Measurements from ENCODE around the gene CCDC92B.
"Not testable (repeated sequence)": the region's sequence is repeated elsewhere in the genome, so short reads cannot be mapped to it uniquely, and the experiment has no call there.

Gene CCDC92B

GRCh38 chr17:2701996-2702741, 47.3 kb downstream of the CCDC92B start:
- no peak for DNase-seq

DNA sequence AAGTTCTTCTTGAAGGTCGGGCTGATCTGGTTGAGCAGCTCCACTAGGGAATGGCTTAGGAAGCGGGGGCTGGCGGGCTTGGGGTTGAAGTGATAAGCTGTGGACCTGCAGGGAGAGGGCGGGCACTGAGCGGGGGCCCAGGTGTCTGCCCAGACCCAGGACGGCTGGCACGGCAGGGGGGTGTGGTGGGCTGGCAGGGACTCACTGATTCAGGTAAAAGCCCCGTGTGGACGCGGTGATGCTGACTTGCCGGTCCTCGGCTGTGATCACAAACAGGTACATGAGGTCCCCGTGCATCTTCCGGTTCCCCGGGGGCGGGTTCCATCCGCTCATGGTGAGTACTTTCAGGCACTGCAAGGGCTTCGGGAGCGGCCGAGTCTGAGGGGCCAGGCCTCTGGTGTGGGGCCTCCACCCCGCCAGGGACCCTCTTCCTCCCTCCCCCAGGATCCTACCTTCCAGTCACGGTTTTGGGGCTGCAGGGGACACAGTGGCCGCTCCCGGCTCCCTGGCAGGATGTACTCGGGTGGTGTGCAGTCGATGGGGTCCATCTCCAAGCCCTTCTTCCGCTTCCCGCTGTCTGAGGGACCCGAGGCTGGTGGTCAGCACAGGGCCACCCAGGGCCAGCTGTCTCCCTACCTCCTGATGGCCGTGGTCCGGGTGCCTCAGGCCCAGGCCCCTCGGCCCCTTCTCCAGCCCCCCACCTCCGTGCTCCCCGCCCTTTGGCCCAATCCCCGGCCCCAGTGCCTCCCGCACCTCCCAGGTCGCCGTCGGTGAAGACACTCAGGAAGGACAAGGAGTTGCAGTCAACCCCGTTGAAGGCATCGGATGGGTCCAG, 48.1 kb downstream of the CCDC92B start:
- no peak for DNase-seq

- DNase-seq = no peak
These were observed 48.8 kb downstream of the CCDC92B start for GRCh38 chr17:2700491-2701141.

GRCh38 chr17:2700030-2700490, 49.4 kb downstream of the CCDC92B start:
- no peak for DNase-seq

DNA sequence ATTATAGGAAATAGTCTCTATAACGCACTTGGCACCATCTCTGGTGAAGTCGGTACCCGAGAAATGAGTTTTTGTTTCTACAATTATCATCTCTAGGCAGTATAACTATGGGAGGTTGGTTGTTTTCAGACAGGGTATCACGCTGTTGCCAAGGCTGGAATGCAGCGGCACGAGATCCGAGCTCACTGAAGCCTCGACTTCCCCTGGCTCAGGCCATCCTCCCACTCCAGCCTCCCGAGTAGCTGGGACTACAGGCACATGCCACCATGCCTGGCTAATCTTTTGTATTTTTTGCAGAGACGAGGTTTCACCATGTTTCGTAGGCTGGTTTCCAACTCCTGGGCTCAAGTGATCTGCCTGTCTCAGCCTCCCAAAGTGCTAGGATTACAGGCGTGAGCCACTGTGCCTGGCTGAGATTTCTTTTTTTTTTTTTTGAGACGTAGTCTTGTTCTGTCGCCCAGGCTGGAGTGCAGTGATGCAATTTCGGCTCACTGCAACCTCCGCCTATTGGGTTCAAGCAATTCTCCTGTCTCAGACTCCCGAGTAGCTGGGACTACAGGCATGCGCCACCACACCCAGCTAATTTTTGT, 50.1 kb downstream of the CCDC92B start:
- not testable (repeated sequence) for DNase-seq

- DNase-seq = no peak
These were observed 51.8 kb downstream of the CCDC92B start for GRCh38 chr17:2697611-2698162.

DNA sequence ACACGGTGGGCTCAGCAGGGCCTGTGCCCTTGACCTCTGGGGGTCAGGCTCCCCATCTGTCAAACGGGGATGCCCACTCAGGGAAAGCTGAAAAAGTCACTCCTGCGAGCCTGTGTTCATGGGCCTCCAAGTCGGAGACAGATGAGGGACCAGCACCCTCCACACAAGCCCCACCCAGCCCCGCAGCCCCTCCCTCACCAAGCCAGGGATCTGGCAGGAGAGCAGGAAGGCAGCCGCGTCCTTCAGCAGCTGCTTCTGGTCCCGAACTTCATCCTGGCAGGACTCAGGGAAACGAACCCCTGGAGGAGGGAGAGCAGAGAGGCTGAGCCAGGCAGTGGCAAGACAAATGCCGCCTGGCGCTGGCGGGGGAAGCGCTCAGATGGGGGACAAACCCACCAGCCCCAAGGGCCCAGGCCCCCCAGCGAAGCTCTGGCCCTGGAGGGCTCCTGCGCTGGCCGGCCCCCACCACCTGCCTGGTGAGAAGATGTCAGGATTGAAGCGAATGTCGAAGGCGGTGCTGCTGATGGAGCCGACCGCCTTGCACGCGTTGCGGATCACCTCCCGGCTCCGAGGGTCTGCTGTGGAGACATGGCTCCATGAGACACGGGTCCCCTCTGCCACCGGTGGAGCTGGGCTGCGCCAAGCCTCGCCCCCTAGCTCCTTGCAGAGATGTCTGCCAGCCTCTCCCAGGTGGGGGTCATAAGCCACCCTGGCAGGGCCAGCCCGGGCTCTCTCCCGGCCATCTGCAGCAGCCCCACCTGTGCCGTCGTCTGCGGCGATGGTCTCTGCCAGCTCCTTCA, 53.3 kb downstream of the CCDC92B start:
- DNase-seq = no peak

DNA sequence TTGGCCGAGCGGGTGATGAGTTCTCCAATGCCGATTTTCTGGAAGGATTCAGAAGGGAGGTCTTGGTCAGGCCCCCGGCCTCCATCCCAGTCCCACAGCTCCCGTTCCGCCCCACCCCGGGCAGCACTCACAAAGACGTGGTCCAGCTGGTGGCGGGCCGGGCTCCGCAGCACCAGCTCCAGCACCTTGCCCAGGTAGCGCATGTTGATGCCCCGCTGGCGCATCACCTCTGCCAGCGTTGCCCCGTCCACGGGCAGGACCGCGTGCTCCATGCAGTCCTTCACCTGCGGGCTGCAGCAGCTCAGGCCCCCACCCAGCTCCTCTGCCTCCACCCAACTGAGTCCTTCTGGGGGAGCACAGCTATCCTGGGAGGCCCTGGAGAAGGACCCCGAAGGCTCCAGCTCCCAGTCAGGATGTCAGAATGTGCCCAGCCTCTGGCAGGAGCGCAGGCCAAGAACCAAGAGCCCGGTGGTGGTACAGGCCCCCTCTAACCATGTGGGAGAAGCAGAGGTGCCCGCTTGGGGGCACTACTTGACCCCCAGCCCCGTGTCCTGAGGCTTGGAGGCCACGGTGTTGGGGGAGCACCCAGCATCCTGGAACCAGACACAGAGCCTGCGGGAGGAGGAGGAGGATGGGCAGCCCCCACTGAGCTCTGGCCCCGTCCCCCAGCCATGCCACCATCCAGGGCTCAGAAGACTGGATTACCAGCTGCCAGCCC, 54.0 kb downstream of the CCDC92B start:
- no peak for DNase-seq

DNA sequence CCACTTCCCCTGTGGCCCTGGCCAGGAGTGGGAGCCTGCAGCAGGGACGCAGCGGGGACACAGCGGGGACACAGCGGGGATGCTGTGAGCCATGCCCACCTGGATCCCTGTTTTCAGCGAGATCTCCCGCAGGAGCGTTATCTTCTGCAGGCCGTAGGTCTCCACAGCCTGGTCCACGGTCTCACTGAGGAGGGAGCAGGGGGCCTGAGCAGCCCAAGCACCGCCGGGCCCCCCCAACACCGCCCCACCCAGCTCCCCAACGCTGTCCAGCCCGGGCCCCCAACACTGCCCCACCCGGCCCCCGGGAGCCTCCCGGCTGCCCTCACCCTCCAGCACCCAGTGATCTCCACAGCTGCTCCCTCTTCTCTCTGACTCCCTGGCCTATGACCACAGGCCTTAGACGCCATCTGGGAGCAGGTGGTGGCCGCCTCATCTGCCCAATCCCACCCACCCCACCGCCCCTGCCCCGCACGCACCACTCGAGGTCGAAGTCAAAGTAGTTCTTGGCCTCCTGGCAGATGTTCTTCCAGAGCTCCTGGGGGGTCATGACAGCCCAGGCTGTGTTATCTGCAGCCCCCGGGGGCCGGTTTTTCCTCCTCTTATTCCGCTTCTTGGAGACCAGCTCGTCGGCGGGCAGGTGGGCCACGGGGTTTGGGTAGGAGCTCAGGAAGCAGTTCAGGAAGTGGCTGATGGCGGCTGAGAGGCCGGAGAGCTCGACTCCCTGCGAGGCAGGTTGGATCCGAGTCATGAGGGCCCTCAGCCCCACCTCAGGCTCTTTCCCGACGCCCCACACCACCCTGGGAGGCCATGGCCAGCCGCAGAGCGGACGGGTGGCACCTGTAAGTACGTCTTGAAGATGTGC, 54.8 kb downstream of the CCDC92B start:
- no peak for DNase-seq

GRCh38 chr17:2693561-2694380, 55.7 kb downstream of the CCDC92B start:
- DNase-seq = no peak

DNA sequence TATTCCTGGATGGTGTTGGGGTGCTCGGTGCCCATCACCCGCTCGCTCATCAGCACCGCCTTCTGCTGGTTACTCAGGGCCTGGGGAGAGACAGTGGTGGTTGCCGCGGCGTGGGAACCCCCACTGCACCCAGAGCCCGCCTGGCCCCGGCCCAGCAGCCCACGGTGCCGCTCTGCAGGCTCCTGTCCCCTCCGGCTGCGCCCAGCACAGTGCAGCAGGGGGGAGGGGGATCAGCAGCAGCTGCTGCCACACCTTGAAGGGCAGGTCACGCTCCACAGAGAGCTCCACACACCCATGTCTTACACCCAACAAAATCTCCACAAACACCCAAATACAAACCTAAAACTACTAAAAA, 56.7 kb downstream of the CCDC92B start:
- no peak for DNase-seq

GRCh38 chr17:2691965-2692780, 57.3 kb downstream of the CCDC92B start:
- DNase-seq = no peak

- no peak for DNase-seq
These were observed 58.2 kb downstream of the CCDC92B start for GRCh38 chr17:2691069-2691871.

- no peak for DNase-seq
These were observed 59.0 kb downstream of the CCDC92B start for GRCh38 chr17:2690165-2691068.

GRCh38 chr17:2689411-2690164, 59.9 kb downstream of the CCDC92B start:
- DNase-seq = peak; percentile 41

Measured in CD4-positive, alpha-beta T cell treated with Interleukin-4 for 4 hours (primary cell).